Hepatic stellate cell (primary cell): ENCODE results near the gene TRPM4.
"Not testable (repeated sequence)": the region's sequence is repeated elsewhere in the genome, so short reads cannot be mapped to it uniquely, and the experiment has no call there.

ENCODE experiments used
- DNase-seq: peaks from one replicate; pipeline ENCODE4 v3.0.0; 2011; ENCODE audit warnings: low spot score

TRPM4 gene

DNA sequence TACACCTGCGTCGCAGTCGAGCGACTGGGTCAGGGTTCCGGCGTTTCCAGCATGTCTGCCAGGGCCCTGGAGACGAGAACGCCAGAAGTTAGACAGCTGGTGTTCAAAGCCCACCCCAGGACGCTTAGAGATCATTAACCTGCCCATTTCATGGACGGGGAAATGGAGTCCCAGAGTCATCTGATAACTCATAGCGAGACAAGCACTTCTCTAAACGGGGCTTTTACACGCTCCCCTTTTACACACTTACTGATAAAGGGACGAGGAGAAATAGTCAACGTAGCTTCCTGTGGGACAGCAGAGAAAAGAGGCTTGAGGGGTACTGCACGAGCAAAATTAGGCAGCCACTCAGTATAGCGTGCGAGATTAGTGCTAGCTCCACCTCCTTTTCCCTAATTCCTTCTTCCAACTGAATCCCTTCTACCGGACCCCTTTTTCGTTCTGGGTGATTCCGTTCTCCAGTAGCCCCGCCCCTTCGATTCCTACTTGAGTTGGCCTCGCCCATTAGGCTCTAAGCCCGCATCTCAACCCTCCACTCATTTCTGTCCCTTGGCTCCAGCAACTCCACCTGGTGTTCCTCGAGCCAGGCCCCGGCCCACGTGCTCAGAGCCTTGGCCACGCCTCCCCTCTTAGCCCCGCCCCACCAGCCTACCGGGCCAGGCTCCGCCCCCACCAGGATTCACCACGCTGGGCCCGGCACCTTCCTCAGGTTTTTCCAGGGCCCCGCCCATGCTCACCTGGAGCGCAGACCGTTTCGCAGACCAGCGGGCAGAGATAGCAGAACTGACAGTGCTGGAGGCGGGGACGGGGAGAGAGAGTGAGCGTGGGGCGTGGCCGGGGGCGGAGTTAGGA lies 6.1 kb upstream of the TRPM4 start:
- DNase-seq: peak; percentile 63

DNA sequence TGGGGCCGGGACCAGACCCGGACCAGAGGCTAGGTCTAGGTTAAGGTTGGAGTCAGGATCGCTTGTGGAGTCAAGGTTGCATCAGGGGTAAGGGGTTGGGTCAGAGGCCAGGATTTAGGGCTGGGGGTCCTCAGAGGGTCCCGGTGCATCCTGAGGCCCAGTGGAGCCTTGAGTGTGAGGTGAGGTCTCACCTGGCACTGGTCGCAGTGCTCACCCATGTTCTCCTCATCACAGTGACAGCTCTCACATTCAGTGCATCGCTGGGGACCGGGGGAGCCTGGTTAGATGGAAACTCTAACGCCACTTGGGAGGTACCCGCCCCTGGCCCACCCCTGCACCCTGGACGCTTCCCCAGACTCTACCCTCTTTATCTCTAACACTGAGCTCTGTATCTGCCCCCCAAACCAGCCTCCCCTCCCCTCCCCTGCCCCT lies 5.5 kb upstream of the TRPM4 start:
- DNase-seq: no peak

DNA sequence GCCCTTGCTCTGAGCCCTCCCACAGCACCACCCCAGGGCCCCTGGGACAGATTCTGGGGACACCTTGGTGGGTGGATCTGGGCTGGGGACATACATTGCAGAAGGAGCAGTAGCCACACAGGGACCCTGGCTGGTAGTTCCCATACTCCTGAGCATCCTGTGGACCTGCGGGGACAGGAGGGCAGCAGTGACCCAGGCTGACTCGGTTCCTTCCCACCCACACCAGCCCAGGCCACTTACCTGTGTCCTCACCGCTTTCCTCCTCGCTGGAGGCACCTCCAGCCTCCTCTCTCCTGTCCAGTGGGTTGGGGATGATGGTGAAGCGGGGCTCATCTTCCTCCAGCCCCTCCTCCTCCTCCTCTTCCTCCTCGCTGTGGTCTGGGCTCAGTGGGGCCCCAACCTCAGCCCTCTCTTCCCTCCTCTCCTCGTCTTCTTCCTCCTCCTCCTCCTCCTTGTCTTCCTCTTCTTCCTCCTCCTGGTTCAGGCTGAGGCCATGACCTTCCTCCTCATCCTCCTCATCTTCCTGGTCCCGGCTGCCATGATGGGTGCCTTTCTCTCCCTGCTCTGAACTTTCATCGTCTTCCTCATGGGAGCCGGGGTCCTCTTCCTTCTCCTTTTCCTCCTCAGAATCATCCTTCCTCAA lies 4.3 kb upstream of the TRPM4 start:
- DNase-seq: no peak

DNA sequence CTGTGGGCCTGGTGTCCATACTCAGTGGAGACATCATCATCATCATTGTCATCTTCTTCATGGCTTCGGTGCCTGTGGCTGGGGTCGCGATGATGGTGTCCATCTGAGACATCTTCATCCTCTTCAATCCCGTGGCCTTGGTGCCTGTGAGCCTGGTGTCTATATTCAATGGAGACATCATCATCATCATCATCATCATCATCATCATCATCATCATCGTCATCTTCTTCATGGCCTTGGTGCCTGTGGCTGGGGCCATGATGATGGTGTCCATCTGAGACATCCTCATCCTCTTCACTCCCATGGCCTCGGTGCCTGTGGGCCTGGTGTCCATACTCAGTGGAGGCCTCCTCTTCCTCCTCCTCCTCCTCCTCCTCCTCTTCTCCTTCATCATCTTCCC lies 3.3 kb upstream of the TRPM4 start:
- DNase-seq: no peak

DNA sequence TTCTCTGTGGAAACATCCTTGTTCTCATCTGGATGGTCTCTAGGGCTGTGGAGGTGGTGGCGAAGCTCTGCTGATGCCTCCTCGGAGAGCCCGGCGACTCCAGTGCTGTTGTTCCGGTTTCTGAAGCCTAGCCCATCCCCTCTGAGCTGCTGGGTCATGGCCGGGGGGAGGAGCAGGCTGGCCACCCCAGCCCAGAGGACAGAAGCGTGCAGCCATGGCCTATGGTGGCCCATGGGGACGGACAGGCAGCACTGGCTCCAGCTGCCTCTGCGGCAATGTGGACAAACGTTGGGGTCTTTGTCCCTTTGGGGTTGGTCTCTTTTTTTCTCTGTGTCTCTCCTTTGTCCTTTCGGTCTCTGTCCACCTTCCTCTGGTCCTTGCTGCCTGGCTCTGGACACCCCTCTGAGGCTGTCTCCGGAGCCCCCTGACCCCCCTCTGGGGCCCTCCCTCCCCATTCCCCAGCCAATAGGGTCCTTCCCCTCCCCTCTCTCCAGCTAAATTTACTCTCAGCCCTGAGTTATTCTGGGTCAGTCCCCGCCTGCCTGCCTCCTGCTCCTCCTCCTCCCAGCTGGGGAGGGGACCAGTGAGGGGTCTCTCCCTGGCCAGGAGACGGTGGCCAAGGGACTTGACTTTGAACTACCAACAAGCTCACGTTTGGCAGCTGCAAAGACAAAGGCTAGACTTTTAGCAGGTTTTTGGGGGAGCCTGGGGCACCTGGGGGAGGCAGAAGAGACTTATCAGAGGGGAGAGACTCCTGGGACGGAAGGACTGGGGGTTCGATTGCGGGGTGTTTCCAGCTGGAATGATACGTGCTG lies 2.4 kb upstream of the TRPM4 start, which contains the start of gene HRC:
Gene HRC, minus strand, starts transcription at position 392 of the 815 bp plus-strand sequence. Its CDS starts 159 bp downstream, at position 233.
- DNase-seq: no peak

DNA sequence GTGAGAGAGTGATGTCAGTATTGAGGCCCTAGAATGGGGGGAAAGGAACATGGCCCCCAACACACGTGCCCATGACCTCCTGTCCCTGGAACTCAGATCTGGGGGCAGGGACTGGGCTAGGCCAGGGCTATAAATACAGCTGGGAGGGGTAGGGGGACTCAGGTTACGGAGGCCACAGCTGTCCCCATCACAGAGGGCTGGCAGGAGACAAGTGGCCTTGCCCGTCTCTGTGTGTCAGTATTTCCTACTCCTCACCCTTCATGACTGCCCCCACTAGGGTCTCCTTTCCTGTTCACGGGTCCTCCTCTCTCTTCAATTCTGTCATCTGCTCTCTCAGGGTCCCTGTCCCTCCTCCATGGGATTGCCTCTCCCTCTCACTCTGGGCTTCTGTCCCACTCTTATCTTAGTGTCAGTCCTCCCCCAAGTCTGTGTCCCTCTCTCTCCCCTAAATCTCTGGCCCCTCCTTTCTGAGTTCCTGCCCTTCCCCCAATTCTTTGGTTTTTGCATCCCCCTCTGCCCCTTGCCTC lies 1.7 kb upstream of the TRPM4 start:
- no peak for DNase-seq

DNA sequence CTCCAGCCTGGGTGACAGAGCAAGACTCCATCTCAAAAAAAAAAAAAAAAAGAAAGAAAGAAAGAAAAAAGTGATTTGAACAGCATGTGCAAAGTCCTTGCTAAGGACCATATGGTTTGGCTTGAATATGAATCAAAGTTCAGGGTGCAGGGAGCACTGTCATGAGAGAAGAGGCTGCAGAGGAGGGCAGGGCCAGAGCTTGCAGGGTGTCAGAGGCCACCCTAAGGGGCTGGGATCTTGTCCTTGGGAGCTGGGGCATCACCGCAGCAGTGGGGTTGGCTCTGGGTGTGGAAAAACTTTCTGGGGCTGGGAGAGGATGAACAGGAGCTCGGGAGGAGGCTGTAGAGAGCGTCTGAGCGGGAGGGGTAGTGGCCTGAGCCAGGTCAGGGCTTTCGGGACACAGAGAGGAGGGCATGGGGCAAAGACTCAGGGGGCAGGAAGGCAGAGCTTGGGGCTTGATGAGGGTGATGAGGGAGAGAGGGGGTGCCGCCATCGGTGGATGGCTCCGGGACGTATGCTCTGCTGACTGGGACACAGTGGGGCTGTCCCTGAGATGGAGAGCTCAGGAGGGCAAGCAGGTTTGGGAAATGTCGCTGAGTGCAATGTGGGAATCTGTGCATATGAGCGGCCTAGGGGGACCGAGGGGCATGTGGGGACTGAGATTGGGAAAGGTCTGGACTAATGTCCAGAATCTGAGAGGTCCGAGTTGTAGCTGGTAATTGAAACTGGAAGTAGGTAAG lies 3.0 kb downstream of the TRPM4 start:
- no peak for DNase-seq

DNA sequence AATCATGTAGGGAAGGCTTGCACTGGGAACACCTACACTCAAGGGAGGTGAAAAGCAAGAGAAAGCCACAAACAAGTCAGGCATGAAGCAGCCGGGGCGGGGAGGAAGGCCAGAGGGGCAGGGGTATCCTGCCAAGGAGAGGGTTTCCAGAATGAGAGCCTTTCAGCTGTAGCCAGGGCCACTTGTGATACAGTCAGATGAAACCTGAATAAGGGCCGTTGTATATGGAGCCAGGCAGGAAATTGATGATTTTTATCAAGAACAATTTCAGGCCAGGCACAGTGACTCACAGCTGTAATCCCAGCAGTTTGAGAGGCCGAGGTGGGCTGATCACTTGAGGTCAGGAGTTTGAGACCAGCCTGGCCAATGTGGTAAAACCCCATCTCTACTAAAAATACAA lies 4.4 kb downstream of the TRPM4 start:
- DNase-seq: no peak

DNA sequence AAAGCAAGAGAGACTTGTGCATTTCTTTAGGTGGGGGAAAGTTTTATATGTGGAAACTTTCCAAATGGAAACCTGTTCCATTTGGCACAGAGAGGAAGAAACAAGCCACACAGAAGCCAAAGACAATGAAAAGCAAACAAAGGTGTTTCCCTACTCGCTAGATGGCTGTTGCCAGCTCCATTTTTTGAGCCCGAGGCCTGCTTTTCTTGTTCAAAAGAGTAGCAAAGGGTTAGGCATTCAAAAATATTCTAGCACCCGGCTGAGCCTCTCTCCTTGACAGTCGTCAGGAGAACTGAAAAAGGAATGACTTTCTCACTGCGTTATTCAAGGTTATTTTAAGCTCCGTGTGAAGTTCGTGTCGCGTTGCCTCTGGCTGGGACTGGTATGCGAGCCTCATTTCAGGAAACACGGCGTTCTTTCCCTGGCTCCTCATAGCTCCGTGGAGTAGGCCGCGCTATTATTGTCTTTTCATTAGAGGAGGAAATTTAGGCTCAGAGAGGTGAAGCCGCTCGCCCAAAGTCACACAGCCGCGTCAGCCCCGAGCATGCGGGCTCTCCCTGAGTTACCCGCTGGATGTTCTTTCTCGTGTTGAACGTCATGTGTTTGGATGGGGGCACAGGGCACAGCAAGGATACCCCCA lies 7.6 kb downstream of the TRPM4 start:
- no peak for DNase-seq

DNA sequence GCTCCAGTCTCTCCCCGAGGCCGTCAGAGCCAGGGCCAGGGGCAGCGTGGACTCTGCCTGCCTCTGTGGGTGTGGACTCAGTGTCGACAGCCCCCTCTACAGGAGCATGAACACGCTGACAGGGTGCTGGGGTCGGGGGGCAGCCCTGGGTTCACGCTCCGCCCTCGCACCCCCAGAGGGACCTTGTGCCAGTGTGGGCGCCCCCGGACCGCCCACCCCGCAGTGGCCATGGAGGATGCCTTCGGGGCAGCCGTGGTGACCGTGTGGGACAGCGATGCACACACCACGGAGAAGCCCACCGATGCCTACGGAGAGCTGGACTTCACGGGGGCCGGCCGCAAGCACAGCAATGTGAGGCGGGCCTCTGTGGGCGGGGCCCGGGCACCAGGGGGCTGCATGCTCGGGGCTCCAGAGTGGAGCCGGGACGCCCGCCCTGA lies 8.3 kb downstream of the TRPM4 start:
- DNase-seq: no peak

DNA sequence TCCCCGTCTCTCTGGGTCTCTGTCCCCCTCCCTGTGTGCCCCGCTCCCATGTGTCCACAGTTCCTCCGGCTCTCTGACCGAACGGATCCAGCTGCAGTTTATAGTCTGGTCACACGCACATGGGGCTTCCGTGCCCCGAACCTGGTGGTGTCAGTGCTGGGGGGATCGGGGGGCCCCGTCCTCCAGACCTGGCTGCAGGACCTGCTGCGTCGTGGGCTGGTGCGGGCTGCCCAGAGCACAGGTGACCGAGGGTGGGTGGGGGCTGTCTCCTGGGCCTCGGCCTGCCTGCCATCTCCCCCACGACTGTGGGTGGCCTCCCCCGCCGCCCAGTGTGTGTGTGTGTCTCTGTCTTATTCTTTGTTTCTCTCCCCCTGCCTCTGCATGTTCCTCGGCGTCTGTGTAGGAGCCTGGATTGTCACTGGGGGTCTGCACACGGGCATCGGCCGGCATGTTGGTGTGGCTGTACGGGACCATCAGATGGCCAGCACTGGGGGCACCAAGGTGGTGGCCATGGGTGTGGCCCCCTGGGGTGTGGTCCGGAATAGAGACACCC lies 10.3 kb downstream of the TRPM4 start:
- DNase-seq: no peak

DNA sequence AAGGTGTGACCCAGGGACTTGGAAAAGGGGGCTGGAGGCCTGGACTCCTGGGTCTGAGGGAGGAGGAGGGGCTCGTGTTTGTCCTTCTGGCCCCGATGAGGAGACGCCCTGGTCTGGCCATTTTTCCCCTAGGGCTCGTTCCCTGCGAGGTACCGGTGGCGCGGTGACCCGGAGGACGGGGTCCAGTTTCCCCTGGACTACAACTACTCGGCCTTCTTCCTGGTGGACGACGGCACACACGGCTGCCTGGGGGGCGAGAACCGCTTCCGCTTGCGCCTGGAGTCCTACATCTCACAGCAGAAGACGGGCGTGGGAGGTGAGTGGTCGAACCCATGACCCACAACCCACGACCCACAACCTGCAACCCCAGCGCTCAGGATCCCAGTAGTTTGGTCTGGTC lies 10.8 kb downstream of the TRPM4 start:
- no peak for DNase-seq

DNA sequence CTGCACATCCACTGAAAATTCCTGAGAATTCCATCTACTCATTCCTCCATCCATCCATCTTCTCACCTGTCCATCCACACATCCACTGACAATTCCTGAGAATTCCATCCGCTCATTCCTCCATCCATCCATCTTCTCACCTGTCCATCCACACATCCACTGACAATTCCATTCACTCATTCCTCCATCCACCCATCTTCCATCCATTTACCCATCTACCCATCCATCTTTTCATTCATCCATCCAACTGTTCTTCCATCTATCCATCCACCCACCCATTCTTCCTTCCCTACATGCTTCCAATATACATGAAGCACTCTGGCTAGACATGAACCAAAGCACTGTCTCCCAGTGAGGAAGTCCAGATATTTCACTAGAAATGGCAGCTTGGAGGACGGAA lies 15.6 kb downstream of the TRPM4 start:
- DNase-seq: no peak

DNA sequence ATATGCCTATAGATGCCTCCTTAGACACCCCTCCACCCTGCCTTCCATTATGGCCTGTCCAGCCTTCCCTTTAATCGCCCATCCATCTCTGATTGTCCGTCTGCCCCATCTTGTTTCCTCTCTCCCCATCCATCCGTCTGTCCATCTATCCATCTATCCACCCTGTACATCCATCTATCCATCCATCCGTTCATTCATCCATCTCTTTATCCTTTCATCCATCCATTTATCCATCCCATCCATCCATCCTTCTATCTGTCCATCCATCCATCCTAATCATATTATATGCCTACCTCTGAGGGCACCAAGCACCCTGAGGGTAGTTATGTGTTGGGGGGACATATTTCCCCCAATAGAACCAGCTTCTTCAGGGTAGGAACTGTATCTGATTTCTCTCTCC lies 23.1 kb downstream of the TRPM4 start:
- no peak for DNase-seq

DNA sequence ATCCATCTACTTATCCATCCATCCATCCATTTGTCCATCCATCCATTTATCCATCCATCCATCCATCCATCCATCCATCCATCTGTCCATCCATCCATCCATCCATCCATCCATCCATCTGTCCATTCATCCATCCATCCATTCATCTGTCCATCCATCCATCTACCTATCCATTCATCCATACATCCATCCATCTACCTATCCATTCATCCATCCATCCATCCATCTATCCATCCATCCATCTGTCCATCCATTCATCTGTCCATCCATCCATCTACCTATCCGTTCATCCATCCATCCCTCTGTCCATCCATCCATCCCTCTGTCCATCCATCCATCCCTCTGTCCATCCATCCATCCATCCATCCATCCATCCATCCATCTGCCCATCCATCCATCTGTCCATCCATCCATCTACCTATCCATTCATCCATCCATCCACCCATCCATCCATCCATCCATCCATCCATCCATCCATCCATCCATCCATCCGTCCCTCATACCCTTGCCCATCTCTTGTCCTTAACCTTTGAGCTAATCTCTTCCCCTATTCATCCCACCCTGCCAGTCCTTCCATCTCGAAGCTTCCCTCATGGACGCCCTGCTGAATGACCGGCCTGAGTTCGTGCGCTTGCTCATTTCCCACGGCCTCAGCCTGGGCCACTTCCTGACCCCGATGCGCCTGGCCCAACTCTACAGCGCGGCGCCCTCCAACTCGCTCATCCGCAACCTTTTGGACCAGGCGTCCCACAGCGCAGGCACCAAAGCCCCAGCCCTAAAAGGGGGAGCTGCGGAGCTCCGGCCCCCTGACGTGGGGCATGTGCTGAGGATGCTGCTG lies 24.6 kb downstream of the TRPM4 start:
- DNase-seq: not testable (repeated sequence)

DNA sequence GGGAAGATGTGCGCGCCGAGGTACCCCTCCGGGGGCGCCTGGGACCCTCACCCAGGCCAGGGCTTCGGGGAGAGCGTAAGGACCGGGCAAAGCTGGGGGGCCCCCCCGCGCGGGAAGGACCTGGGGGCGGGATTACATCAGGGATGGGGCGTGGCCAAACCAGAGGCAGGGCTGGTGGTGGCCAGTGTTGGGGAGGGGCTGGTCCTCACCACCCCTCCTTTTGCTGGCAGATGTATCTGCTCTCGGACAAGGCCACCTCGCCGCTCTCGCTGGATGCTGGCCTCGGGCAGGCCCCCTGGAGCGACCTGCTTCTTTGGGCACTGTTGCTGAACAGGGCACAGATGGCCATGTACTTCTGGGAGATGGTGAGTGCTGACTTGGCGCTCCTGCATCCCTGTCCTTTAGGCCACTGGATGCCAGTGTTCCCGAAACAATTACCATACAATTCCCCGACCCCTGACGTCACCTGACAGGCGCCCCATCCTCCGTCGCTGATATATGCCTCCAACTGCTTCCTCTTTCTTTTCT lies 25.3 kb downstream of the TRPM4 start:
- no peak for DNase-seq

DNA sequence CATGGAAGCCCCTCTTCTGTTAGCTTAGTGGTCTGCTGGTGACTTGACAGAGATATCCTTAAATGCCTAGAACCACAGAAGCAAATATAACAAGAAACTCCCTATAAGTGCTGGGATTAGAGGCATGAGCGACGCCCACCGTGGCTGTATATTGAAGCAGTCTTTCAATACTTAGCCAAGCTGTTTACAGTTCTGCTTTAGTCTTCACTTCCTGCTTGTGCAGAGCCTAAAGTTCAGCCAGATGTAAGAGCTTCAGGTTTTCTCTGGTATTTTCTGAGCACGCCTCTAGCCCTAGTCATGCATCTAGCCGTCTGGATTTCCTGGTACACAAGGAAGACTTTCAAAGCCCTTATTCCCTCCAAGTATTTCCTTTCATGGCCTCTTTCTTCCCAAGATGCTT lies 28.5 kb downstream of the TRPM4 start:
- no peak for DNase-seq

DNA sequence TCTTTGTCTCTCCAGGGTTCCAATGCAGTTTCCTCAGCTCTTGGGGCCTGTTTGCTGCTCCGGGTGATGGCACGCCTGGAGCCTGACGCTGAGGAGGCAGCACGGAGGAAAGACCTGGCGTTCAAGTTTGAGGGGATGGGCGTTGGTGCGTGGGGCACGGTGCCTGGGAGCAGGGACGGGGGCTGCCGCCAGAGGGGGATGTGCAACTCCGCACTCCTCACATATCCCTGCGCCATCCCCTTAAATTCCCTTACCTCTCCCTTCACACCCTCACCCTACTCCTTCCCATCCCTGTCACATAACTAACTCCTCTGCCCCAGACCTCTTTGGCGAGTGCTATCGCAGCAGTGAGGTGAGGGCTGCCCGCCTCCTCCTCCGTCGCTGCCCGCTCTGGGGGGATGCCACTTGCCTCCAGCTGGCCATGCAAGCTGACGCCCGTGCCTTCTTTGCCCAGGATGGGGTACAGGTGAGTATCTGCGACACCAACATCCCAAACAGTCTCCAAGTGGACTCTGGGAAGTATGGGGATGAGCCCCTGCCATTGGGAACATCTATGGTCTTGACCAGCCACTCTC lies 31.1 kb downstream of the TRPM4 start:
- no peak for DNase-seq

DNA sequence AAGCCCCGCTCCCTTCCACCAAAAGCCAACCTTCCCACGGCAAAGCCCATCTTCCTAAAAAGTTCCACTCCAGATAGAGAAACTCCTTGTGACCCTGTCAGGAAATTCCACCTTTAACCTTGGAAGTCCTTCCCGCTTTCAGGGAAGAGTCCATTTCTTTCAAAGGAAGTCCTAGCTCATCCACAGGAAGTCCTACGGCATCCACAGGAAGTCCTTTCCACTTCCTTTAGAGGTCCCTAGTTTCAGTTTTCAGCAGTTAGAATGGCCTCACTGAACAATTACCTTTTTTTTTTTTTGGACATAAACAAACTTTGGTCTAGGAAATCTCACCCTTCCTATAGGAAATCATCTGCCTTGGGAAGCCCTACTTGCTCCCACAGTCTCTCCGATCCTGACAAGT lies 31.7 kb downstream of the TRPM4 start:
- DNase-seq: no peak
